ENCODE data around the gene HDGFL3. TPM values are rescaled to one million over a fixed set of nuclear protein-coding genes. Genes with fewer than 3 reads are reported as not detected.

HDGFL3 gene
- total and polyA plus RNA-seq, 9 of the 15 experiments (the other 6 are each of a cell fraction or from before 2014, with no cell fraction given): 6.7 to 42.0 (median 31.4) TPM

DNA sequence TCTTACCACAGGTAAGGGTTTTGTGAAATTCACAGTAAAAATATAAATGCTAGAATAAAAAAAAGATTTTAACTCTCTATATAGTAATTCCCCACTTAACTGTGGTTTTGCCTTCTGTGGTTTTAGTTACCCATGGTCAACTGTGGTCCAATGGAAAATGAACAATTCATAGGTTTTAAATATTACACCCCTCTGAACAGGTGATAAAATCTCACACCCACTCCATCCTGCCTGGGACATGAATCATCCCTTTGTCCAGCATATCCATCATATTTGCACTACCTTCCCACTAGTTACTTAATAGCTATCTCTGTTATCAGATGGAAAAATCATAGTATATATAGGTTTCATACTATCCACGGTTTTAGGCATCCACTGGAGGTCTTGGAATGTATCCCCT, 49.2 kb downstream of the HDGFL3 start:
- intact Hi-C loops (cut with micrococcal nuclease): no loop called here
- 19% methylated on average over 1 of the region's 1 CpG for WGBS (ENCODE audit: insufficient coverage, low coverage, missing lambda C conversion rate)
- H3K4me3 ChIP-seq: no peak overlapping the region
- in situ Hi-C loops (cut with MboI): no loop called here
- TF ChIP-seq TCF7 (IDR thresholded peaks at IDR 0.05; ENCODE audit: borderline replicate concordance) (no peak), FOXJ3 (CRISPR knock-in tag; IDR thresholded peaks at IDR 0.05) (no peak), EGR1 (conservative IDR thresholded peaks at IDR 0.05) (peak; percentile 66), MAFK (IDR thresholded peaks at IDR 0.05; ENCODE audit: low read length) (no peak), ZNF830 (CRISPR knock-in tag; IDR thresholded peaks at IDR 0.05) (no peak), IRF2 (CRISPR knock-in tag; IDR thresholded peaks at IDR 0.05) (no peak)
- TF ChIP-seq, protein P1, sequence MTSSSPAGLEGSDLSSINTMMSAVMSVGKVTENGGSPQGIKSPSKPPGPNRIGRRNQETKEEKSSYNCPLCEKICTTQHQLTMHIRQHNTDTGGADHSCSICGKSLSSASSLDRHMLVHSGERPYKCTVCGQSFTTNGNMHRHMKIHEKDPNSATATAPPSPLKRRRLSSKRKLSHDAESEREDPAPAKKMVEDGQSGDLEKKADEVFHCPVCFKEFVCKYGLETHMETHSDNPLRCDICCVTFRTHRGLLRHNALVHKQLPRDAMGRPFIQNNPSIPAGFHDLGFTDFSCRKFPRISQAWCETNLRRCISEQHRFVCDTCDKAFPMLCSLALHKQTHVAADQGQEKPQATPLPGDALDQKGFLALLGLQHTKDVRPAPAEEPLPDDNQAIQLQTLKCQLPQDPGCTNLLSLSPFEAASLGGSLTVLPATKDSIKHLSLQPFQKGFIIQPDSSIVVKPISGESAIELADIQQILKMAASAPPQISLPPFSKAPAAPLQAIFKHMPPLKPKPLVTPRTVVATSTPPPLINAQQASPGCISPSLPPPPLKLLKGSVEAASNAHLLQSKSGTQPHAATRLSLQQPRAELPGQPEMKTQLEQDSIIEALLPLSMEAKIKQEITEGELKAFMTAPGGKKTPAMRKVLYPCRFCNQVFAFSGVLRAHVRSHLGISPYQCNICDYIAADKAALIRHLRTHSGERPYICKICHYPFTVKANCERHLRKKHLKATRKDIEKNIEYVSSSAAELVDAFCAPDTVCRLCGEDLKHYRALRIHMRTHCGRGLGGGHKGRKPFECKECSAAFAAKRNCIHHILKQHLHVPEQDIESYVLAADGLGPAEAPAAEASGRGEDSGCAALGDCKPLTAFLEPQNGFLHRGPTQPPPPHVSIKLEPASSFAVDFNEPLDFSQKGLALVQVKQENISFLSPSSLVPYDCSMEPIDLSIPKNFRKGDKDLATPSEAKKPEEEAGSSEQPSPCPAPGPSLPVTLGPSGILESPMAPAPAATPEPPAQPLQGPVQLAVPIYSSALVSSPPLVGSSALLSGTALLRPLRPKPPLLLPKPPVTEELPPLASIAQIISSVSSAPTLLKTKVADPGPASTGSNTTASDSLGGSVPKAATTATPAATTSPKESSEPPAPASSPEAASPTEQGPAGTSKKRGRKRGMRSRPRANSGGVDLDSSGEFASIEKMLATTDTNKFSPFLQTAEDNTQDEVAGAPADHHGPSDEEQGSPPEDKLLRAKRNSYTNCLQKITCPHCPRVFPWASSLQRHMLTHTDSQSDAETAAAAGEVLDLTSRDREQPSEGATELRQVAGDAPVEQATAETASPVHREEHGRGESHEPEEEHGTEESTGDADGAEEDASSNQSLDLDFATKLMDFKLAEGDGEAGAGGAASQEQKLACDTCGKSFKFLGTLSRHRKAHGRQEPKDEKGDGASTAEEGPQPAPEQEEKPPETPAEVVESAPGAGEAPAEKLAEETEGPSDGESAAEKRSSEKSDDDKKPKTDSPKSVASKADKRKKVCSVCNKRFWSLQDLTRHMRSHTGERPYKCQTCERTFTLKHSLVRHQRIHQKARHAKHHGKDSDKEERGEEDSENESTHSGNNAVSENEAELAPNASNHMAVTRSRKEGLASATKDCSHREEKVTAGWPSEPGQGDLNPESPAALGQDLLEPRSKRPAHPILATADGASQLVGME (CRISPR knock-in tag; IDR thresholded peaks at IDR 0.05): no peak
- TF ChIP-seq, protein P2, sequence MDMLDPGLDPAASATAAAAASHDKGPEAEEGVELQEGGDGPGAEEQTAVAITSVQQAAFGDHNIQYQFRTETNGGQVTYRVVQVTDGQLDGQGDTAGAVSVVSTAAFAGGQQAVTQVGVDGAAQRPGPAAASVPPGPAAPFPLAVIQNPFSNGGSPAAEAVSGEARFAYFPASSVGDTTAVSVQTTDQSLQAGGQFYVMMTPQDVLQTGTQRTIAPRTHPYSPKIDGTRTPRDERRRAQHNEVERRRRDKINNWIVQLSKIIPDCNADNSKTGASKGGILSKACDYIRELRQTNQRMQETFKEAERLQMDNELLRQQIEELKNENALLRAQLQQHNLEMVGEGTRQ (CRISPR knock-in tag; IDR thresholded peaks at IDR 0.05): no peak
- DNase-seq (ENCODE audit: extremely low read depth in 1 of 4, low spot score in 3 of 4) (no peak), ATAC-seq (no peak), FAIRE-seq (no peak)
- H3K36me3 ChIP-seq (ENCODE audit: control insufficient read depth, insufficient read depth, low read length): peaks cover 11% of the 10 kb centered on the region; the same call in 1 of the 3 replicates
- H3K27me3 ChIP-seq (ENCODE audit: control insufficient read depth in 2 of 2, insufficient read depth in 2 of 2, low read length in 2 of 2): no peaks in the 10 kb centered on the region
- no peak overlapping the region for H3K27ac ChIP-seq (ENCODE audit: extremely low read depth, low read depth, low read length)
- H3K4me2 ChIP-seq (ENCODE audit: insufficient read depth, low read length): no peak overlapping the region
- no TSS peak for BruUV-seq (replicated peaks)
- H4K20me1 ChIP-seq (replicated peaks; ENCODE audit: control insufficient read depth, insufficient read depth, low read length): no peaks in the 10 kb centered on the region
- H3K9me3 ChIP-seq (replicated peaks; ENCODE audit: control insufficient read depth, insufficient read depth, low read depth, low read length): no peaks in the 10 kb centered on the region
- ChIA-PET POLR2A (no interaction called here), CTCF (ENCODE audit: low intra/inter-chr PET ratio) (no interaction called here)
- no peaks in the 10 kb centered on the region for H3K9me1 ChIP-seq (ENCODE audit: control insufficient read depth, insufficient read depth, low read length)
- no peak overlapping the region for H3K9ac ChIP-seq (ENCODE audit: insufficient read depth in 1 of 2, low read depth in 2 of 2, low read length in 2 of 2)
- H2AFZ ChIP-seq (ENCODE audit: low read depth, low read length): no peak overlapping the region
- no peaks in the 10 kb centered on the region for H3K79me2 ChIP-seq (ENCODE audit: control insufficient read depth, insufficient read depth, low read length)
- H3K4me1 ChIP-seq (replicated peaks in 1 of 2; ENCODE audit: control insufficient read depth in 2 of 2, insufficient read depth in 2 of 2, low read length in 2 of 2): no peaks in the 10 kb centered on the region
